Renal cortical epithelial cell (primary cell): ENCODE measurements around the gene RIMKLA. TPM values are rescaled to one million over a fixed set of nuclear protein-coding genes. Genes with fewer than 3 reads are reported as not detected.

ENCODE experiments used
- DNase-seq: peaks from one replicate; pipeline ENCODE4 v3.0.0-alpha.2; 2011; ENCODE audit warnings: low read depth
- total RNA-seq: library from RNA; depleted of rRNA; stranded (reverse); fragments of >200 nt; gene quantifications from 2 replicates; pipeline ENCODE4 v1.2.3, GENCODE V29; 2014

Gene RIMKLA
- total RNA-seq = 0.87 and 1.0 TPM in 2 replicates

DNA sequence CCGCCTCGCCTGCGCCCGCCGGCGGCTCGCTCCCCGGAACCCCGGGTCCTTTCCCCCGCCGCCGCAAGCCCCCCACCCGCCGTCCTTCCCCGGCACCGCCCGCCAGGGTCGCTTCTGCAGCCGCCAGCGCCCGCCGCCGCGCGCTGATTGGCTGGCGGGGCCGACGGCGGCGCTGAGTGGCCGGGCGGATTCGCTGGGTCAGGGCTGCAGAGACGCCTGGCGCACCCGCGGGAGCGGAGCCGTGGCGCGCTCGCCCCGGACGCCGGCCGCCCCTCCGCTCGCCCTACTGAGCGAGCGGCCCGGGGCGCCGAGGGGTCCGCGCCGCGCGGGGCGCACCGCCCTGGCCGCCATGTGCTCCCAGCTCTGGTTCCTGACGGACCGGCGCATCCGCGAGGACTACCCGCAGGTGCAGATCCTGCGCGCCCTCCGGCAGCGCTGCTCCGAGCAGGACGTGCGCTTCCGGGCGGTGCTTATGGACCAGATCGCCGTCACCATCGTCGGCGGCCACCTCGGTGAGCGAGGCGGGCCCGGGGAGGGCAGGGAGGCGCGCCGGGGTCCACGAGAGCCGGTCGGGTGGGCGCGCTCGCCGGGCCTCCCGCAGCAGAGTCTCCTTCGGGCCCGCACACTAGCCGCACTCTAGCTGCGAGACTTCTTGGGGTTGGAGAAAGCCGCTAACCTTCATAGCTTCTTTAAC is at the start of gene RIMKLA:
RIMKLA (plus strand) TSS at position 207 of the 694 bp plus-strand sequence; CDS start at position 350, 143 bp downstream.
- DNase-seq = no peak

GRCh38 chr1:42332877-42333276 is 47.7 kb upstream of the RIMKLA start:
- no peak for DNase-seq

- DNase-seq = no peak
Observed at GRCh38 chr1:42333662-42334239, 46.8 kb upstream of the RIMKLA start.

- no peak for DNase-seq
Observed at GRCh38 chr1:42334240-42335049, 46.1 kb upstream of the RIMKLA start.

DNA sequence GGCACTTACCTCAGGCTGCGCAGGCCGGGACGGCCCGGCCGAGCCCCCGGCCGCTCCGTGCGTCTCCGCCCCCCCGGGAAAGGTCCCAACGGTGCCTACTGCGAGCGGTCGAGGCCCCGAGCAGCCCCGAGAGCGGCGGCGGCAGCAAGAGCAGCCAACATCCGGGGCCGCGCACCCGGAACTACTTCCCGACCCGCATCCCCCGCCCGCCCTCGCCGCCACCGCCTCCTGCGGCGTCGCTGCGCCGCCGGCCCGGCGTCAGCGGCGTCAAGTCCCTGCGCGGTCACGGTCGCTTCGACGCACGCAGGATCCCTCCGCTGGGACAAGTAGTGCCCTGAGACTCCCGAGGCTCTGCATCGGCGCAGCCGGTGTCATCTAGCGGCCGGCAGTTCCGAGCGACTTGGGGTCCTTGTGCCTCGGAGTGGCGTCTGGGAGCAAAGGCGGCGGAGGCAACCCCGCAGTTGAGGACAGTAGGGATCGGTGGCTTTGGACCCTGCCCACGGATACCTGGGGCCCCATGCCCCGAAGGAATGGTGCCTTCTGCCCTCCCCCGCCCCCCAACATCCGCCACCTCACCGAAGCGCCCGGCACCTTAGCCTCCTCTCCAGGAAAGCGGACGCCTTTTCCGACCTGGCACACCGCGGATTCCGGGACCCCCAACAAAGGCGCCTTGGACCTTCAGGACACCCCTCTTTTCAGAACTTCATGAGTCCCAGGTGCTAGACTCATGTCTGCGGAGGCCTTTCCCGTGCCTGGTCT is 45.4 kb upstream of the RIMKLA start, which contains the start of gene FOXJ3:
FOXJ3 (minus strand) TSS at position 186 of the 759 bp plus-strand sequence. CDS start 24,142 bp downstream, outside the sequence.
- peak; percentile 76 for DNase-seq

DNA sequence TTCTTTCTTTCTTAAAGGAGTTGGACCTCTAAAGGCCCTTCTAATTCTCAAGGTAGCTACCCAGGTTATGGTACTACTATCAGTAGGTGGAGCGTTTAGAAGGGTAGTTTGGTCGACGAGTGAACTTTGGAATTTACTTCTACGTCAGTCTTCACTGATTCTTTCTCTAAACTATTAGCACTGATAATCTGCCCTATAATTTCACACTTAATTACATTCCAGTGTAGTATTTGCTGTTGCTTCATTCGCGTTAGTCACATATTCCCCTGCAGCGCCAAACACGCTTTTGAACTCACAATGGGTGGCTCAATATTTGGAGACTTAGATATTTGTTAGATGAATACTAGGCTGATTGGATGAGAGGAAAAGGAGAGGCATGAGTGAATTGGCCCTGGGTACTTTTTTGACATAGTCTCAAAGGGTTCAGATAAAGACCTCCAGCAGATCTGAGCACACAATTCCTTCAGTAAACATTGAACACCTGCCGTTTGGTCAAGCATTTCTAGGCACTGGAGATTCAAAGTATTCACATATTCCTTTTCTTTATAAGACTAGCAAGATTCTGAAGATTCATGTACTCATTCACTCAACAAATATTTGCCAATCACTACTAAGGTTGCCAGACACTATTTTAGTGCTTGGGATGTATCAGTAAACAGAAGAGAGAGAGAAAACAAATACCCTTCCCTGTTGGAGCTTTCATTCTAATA is 44.6 kb upstream of the RIMKLA start:
- peak; percentile 82 for DNase-seq

- no peak for DNase-seq
Observed at GRCh38 chr1:42336978-42337377, 43.6 kb upstream of the RIMKLA start.

DNA sequence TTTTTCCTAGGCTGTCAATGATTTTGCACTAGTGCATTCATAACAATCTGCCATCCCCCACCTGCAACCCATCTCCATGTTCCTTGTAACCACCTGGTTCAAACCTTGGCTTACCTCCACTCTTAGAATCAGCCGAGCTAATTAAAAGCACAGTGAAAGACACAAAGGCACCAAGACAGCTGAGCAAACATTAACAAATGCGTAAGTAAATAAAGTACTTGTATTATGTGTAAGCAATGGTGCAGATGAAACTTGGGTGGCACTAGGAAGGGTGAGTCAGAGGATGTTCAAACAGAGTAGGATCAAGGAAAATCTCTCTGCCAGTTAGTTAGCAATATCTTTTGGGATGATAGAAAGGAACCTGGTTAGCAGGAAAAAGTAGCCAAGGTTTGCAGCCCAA is 40.5 kb upstream of the RIMKLA start:
- DNase-seq = peak; percentile 90

- no peak for DNase-seq
Observed at GRCh38 chr1:42340901-42341300, 39.7 kb upstream of the RIMKLA start.

GRCh38 chr1:42343049-42343448 is 37.5 kb upstream of the RIMKLA start:
- DNase-seq = no peak

DNA sequence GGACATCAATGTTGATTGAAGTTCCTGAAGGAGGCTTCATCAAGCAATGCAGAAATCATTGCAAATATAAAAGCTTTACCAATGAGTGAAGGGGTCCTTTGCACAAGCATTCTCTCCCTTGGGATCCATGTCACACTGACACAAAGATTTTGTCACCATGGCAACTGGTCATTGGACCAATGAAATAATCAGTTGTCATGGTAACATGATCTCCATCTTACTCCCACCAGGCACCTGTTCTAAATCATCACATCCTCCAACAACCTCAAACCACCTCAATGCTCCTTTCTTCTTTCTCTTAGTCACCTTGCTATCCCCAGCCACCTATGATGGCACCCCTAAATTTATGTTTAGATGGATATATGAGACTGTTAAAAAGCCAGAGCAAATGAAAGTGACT is 32.1 kb upstream of the RIMKLA start:
- DNase-seq = no peak

GRCh38 chr1:42350086-42350485 is 30.5 kb upstream of the RIMKLA start:
- DNase-seq = no peak

GRCh38 chr1:42358791-42359190 is 21.8 kb upstream of the RIMKLA start:
- DNase-seq = no peak

DNA sequence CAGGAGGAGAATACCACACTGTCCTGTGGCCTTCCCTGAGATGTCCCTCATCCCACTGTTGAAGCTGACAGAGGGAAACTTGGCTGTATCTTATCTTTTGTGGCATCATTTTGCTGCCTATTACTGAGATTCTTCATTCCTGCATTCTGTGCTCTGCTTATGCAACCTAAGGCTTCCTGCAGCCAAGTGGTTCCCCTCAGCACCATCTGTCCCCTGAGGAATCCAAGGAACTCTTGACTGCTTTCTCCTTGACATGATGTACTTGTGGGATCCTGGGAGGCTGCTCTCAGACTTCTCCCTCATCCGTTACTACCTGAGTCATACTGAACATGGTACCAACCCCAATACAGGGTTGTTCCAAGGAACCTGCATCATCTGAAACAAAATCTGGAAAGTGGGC is 21.1 kb upstream of the RIMKLA start:
- DNase-seq = no peak

DNA sequence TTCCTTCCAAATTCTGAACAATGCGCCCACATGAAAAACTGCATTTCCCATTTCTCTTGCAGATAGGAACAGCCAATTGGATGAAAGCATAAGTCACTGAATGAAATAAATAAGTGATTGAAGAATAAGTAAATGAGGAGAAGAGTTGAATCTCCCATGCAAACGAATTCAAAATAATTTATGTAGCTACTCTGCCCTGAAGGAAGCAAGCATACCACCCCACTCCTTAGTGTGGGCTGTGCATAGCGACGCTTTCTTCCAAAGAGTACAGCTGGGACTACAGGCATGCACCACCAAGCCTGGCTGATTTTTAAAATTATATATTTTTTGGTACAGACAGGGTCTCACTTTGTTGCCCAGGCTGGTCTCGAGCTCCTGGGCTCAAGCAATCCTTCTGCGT is 16.5 kb upstream of the RIMKLA start:
- no peak for DNase-seq

DNA sequence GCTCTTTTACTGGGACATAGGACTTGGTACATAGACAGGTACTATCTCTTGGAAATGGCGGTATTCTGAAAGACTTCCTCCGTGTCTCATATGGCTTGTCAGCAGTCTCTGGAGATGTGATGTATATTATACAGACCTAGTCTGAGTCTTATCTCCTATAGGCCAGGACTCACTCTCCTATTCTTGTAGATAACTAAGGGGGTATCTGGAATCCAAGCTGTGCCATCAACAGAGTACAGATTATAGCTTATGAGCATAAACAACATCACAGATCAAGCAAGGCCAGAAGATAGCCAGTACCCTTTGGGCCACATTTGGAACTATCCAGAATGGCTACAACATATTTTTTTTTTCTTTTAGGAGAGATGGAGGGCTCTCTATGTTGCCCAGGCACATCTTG is 16.1 kb upstream of the RIMKLA start:
- DNase-seq = no peak

GRCh38 chr1:42365118-42365517 is 15.5 kb upstream of the RIMKLA start:
- DNase-seq = no peak

- peak; percentile 96 for DNase-seq
Observed at GRCh38 chr1:42368096-42368795, 12.3 kb upstream of the RIMKLA start.

DNA sequence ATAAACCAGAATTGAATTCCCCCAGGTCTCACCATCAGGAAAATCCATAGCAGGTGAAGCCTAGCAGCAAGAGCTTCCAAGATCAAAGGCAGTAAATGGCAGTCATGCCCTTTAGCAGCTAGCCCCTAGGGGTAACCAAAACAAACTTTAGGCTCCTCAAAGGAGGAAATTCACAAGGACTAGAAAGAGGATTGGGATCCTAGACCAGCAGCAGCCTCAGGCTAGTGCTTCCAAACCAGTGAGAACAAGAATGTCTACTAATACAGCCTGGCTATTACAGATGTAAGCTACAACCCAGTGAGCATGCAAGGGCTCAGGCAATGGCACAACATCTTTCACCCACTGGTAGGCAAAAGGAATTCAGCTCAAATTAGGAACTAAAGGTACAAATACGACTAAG is 11.1 kb upstream of the RIMKLA start:
- DNase-seq = peak; percentile 73

DNA sequence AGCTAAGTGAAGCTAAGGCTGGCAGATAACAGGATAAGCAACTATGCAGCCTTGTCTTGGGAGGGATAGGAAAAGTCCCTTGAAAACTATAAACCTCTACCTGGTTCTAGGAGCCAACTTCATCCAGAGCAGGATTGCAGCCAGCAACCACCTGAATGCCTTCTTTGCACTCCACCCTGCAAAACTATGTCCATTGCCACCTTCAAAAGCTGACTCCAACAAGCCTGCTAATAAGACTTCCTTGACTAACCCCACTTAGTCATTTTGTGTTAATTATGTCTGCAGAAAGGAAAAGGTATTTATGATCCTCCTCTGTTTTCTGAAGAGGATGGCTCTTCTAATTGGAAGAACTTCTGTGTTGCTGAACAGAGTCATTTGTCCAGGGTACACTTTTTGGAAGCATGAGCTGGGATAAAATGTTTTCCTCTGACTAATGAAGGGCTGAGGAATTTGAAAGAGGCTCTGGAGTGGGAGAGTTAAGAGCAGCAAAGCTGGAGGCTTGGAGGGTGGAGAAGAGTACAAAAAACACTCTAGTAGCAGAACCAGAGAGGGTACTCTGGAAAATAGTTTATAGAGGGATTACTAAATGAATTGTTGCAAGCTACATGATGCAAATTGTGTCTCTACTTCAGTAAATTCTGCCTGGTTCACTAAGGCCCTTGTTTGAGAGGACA is 9.6 kb upstream of the RIMKLA start:
- peak; percentile 41 for DNase-seq
